K562 (cell line): ENCODE results near the gene CLIP1. TPM values are rescaled to one million over a fixed set of nuclear protein-coding genes. Genes with fewer than 3 reads are reported as not detected.
A peak's percentile ranks its signal among the peaks of the same experiment; 100 is the strongest.

Experiments used
- ATAC-seq: fragments of 200-7000 bp; cut with Tn5 transposase; 3 replicates; pipeline ENCODE4 v1.9.1; 2020; ENCODE audit warnings: moderate library complexity
- BruUV-seq: library from RNA; stranded (reverse); fragments of 400-500 nt; replicated peaks from 2 replicates; lab custom pipeline; 2021; lab: Mats Ljungman, UMichigan
- CTCF ChIA-PET: fragments of 300-600 bp; formaldehyde crosslinking; extraction: SDS; loops from one replicate; lab custom pipeline; 2021; ENCODE audit warnings: low intra/inter-chr PET ratio; lab: Yijun Ruan, JAX
- POLR2A ChIA-PET: fragments of 300-600, 350-650 bp; sonication (Branson Sonifier 250); formaldehyde crosslinking; extraction: SDS; loops from one replicate; lab custom pipeline; 2021; ENCODE audit warnings: antibody characterized with exemption, inconsistent platforms; lab: Yijun Ruan, JAX
- DNase-seq, 4 experiments: peaks; one replicate each; pipeline versions ENCODE4 v3.0.0 to v3.0.0-alpha.2; 2011 to 2018; ENCODE audit warnings: low spot score in 3 of 4, mixed read lengths in 3 of 4; ENCODE audit errors: extremely low read depth in 1 of 4
- FAIRE-seq: peaks from 2 replicates; lab custom pipeline; 2011; peaks lifted over from hg19 to GRCh38; lab: Jason Lieb, UNC
- H2AFZ ChIP-seq: 2 replicates; pipeline ENCODE4 v1.6.0; 2011; ENCODE audit warnings: low read depth, low read length, control low read depth, inconsistent platforms
- H3K27ac ChIP-seq: fragments of 200-600 bp; 3 replicates; pipeline ENCODE4 v1.8.0; 2011; ENCODE audit warnings: low read depth, mild to moderate bottlenecking, control low read depth, inconsistent platforms, low read length, moderate library complexity, mixed read lengths; ENCODE audit errors: extremely low read depth
- H3K27me3 ChIP-seq, 2 experiments: fragments of 300-600 bp in 1 of 2; 2 replicates in 1 of 2; 3 replicates in 1 of 2; pipeline versions ENCODE4 v1.6.0 to v1.8.0; 2011; ENCODE audit warnings: inconsistent platforms in 2 of 2, low read length in 2 of 2, mild to moderate bottlenecking in 1 of 2, mixed read lengths in 1 of 2, moderate library complexity in 1 of 2; ENCODE audit not compliant: control insufficient read depth in 2 of 2, insufficient read depth in 2 of 2
- H3K36me3 ChIP-seq: fragments of 300-600 bp; 3 replicates; pipeline ENCODE4 v1.8.0; 2011; ENCODE audit warnings: mild to moderate bottlenecking, low read length, inconsistent platforms; ENCODE audit not compliant: control insufficient read depth, insufficient read depth
- H3K4me1 ChIP-seq, 2 experiments: fragments of 200-600 bp in 1 of 2; replicated peaks in 1 of 2; 2 replicates in 1 of 2; 3 replicates in 1 of 2; pipeline versions ENCODE4 v1.5.1 to v1.8.0; 2011; ENCODE audit warnings: inconsistent platforms in 2 of 2, low read length in 2 of 2, mild to moderate bottlenecking in 1 of 2, mixed read lengths in 1 of 2, moderate library complexity in 1 of 2; ENCODE audit not compliant: control insufficient read depth in 2 of 2, insufficient read depth in 2 of 2
- H3K4me2 ChIP-seq: 2 replicates; pipeline ENCODE4 v1.6.1; 2011; ENCODE audit warnings: low read length, control low read depth, inconsistent platforms, mixed read lengths; ENCODE audit not compliant: insufficient read depth
- H3K4me3 ChIP-seq: fragments of 200-600 bp; sonication (generic), shearing (Covaris generic); 2 replicates; pipeline ENCODE4 v1.5.1; 2016; ENCODE audit warnings: control low read depth, inconsistent platforms
- H3K79me2 ChIP-seq: fragments of 200-600 bp; 3 replicates; pipeline ENCODE4 v1.8.0; 2011; ENCODE audit warnings: low read length, inconsistent platforms; ENCODE audit not compliant: control insufficient read depth, insufficient read depth
- H3K9ac ChIP-seq, 2 experiments: 2 replicates each; pipeline versions ENCODE4 v1.6.0 to v1.6.1; 2011; ENCODE audit warnings: low read depth in 2 of 2, low read length in 2 of 2, control low read depth in 1 of 2, inconsistent platforms in 1 of 2, mild to moderate bottlenecking in 1 of 2, mixed read lengths in 1 of 2; ENCODE audit not compliant: insufficient read depth in 1 of 2
- H3K9me1 ChIP-seq: one replicate; pipeline ENCODE4 v1.6.0; 2011; ENCODE audit warnings: inconsistent platforms, mild to moderate bottlenecking, low read length, moderate library complexity; ENCODE audit not compliant: control insufficient read depth, insufficient read depth
- H3K9me3 ChIP-seq: replicated peaks from 2 replicates; pipeline ENCODE4 v1.5.1; 2011; ENCODE audit warnings: low read depth, low read length, inconsistent platforms; ENCODE audit not compliant: control insufficient read depth, insufficient read depth
- H4K20me1 ChIP-seq: replicated peaks from 2 replicates; pipeline ENCODE4 v1.6.1; 2011; ENCODE audit warnings: low read length, inconsistent platforms, mixed read lengths; ENCODE audit not compliant: control insufficient read depth, insufficient read depth
- BACH1 ChIP-seq: fragments of 200-800 bp; sonication (Bioruptor generic); IDR thresholded peaks from 2 replicates; pipeline ENCODE4 v1.6.1; 2016; ENCODE audit warnings: missing genetic modification characterization, missing compliant biosample characterization
- E2F3 ChIP-seq: fragments of 250-450 bp; sonication (Bioruptor Pico); IDR thresholded peaks from 2 replicates; pipeline ENCODE4 v1.4.0; 2020; ENCODE audit warnings: mild to moderate bottlenecking
- IRF9 ChIP-seq: fragments of 450-650 bp; IDR thresholded peaks from 2 replicates; pipeline ENCODE4 v1.6.1; 2016; ENCODE audit warnings: missing biosample characterization, missing genetic modification characterization
- MBD2 ChIP-seq: sonication (generic); IDR thresholded peaks from 2 replicates; pipeline ENCODE4 v1.6.1; 2016; ENCODE audit warnings: low read depth, borderline replicate concordance
- MECOM ChIP-seq: fragments of 250-450 bp; sonication (Bioruptor Pico); IDR thresholded peaks from 2 replicates; pipeline ENCODE4 v1.8.0; 2022; ENCODE audit warnings: inconsistent platforms
- MTA3 ChIP-seq: fragments of 450-650 bp; formaldehyde crosslinking; IDR thresholded peaks from 2 replicates; pipeline ENCODE4 v1.6.1; 2017; ENCODE audit warnings: mild to moderate bottlenecking, borderline replicate concordance
- POLR2AphosphoS5 ChIP-seq: IDR thresholded peaks from 2 replicates; pipeline ENCODE4 v1.6.1; 2011; ENCODE audit warnings: mild to moderate bottlenecking, low read depth, low read length, moderate library complexity; ENCODE audit not compliant: control insufficient read depth, insufficient read depth
- REST ChIP-seq, 2 experiments: fragments of 450-650 bp; formaldehyde crosslinking in 1 of 2; IDR thresholded peaks; 2 replicates each; pipeline versions ENCODE4 v1.4.0 to v1.6.1; 2014 to 2020; ENCODE audit warnings: mild to moderate bottlenecking in 2 of 2, borderline replicate concordance in 1 of 2, low read depth in 1 of 2
- TBL1XR1 ChIP-seq, 2 experiments: IDR thresholded peaks; 2 replicates each; pipeline ENCODE4 v1.6.1; 2012; ENCODE audit warnings: improper control_type of control experiment in 2 of 2, low read length in 2 of 2, mild to moderate bottlenecking in 1 of 2
- ZNF133 ChIP-seq: fragments of 250-450 bp; sonication (Bioruptor Pico); IDR thresholded peaks from 2 replicates; pipeline ENCODE4 v1.4.0; 2020; ENCODE audit warnings: mild to moderate bottlenecking
- ZNF766 ChIP-seq: fragments of 200-800 bp; sonication (Bioruptor generic); conservative IDR thresholded peaks from 2 replicates; pipeline ENCODE4 v1.6.1; 2016; ENCODE audit warnings: missing genetic modification characterization, missing compliant biosample characterization
- WGBS: fragments of 100-300 bp; shearing (Covaris generic); methylation state at CpG from one replicate; pipeline ENCODE4 v1.1.6; 2016; ENCODE audit warnings: low coverage, mixed read lengths; ENCODE audit not compliant: insufficient coverage; ENCODE audit errors: missing lambda C conversion rate; 5-methylcytosine and 5-hydroxymethylcytosine counted together
- in situ Hi-C: fragments of 300-500 bp; cut with MboI; formaldehyde crosslinking; loops from 4 replicates; pipeline ENCODE4 v1.15.0; 2018; ENCODE audit warnings: inconsistent platforms, mixed read lengths
- intact Hi-C: fragments of 100-400 bp; cut with micrococcal nuclease; formaldehyde crosslinking; loops from 2 replicates; pipeline ENCODE4 v1.14.2; 2022
- polyA plus RNA-seq, 8 experiments: library from polyadenylated mRNA; depleted of rRNA in 4 of 8; stranded (reverse) in 5 of 8; unstranded in 3 of 8; fragments of >200 nt; fragmentation: Nextera tagmentation in 2 of 8; fragmentation: Illumina TruSeq in 1 of 8; extraction: Ambion mirVana in 2 of 8; extraction: Trizol in 1 of 8; gene quantifications; 2 replicates each; pipeline versions ENCODE4 v1.2.1 to v1.2.3, GENCODE V29; 2011 to 2014; ENCODE audit warnings: inconsistent platforms in 1 of 8, missing spikeins in 1 of 8
- total RNA-seq, 7 experiments: library from RNA; depleted of rRNA in 6 of 7; stranded (reverse); fragments of >200 nt in 6 of 7; fragmentation: Illumina TruSeq in 2 of 7; extraction: Trizol in 2 of 7; gene quantifications; 2 replicates each; pipeline versions ENCODE4 v1.2.1 to v1.2.3, GENCODE V29; 2011 to 2021; ENCODE audit warnings: low replicate concordance in 1 of 7

CLIP1 gene
- total and polyA plus RNA-seq, 9 of the 15 experiments (the other 6 are each of a cell fraction or from before 2014, with no cell fraction given) = 5.8 to 33.9 (median 27.6) TPM

GRCh38 chr12:122333142-122334087, 89.1 kb downstream of the CLIP1 start:
- Histone ChIP-seq H3K27ac (peak overlapping the region; percentile 68), H3K9me3 (no peaks in the 10 kb centered on the region), H2AFZ (peak overlapping the region; percentile 42), H3K4me1 (peaks cover 4 to 19% of the 10 kb centered on the region in 2 experiments; a peak in 4 of 5 replicates), H3K4me3 (no peak overlapping the region), H3K9me1 (no peaks in the 10 kb centered on the region), H3K4me2 (peak overlapping the region; percentile 63; the same call in 1 of the 2 replicates), H3K79me2 (no peaks in the 10 kb centered on the region), H3K27me3 (no peaks in the 10 kb centered on the region), H3K36me3 (peaks cover 35% of the 10 kb centered on the region), H4K20me1 (no peaks in the 10 kb centered on the region), H3K9ac (peak overlapping the region; percentile 57 to 59; a peak in 3 of 4 replicates)
- FAIRE-seq = peak; percentile 64
- in situ Hi-C loops = no loop called here
- CTCF ChIA-PET = no interaction called here
- peak; percentile 13 to 67 (median 32) for DNase-seq
- no TSS peak for BruUV-seq
- POLR2A ChIA-PET = interaction anchor here (0.6 to 1.7 kb wide), 10 partner anchors 8 to 164 kb away, joined by 3 to 9 read pairs (median 3); no protein-coding TSS in a partner anchor
- ATAC-seq = peak; percentile 96
- WGBS = 27% methylated on average over 13 of the region's 14 CpGs
- intact Hi-C loops = loop anchor here (5.0 kb wide), 1 partner anchor 89 kb away; the partner anchor contains the start of gene CLIP1
- TF ChIP-seq POLR2AphosphoS5 (no peak), IRF9 (tag) (peak; percentile 86), ZNF133 (CRISPR knock-in tag) (no peak), TBL1XR1 (IDR thresholded peaks at IDR 0.05; ENCODE audit: low read length in 2 of 2) (peak in 1 of 2 experiments; percentile 85; a peak in 2 of 4 replicates), MECOM (CRISPR knock-in tag) (peak; percentile 48; the same call in 1 of the 2 replicates), MBD2 (no peak), BACH1 (tag) (peak; percentile 74), REST (IDR thresholded peaks at IDR 0.05; ENCODE audit: borderline replicate concordance) (0 out of 2 replicates have a peak, but pooled peaks have one; percentile 26), REST (CRISPR knock-in tag; IDR thresholded peaks at IDR 0.05; ENCODE audit: low read depth) (peak; percentile 27; the same call in 1 of the 2 replicates), MTA3 (no peak), E2F3 (peak; percentile 49; the same call in 1 of the 2 replicates), ZNF766 (CRISPR knock-in tag) (peak; percentile 92)
